CD4-positive, alpha-beta T cell (primary cell): Measurements from ENCODE around the gene NTRK1. TPM values are rescaled to one million over a fixed set of nuclear protein-coding genes. Genes with fewer than 3 reads are reported as not detected.

Source experiments
- ATAC-seq: fragments of 200-7000 bp; cut with Tn5 transposase; one replicate; pipeline ENCODE4 v1.10.0; 2022; ENCODE audit warnings: mild to moderate bottlenecking; ENCODE audit not compliant: poor library complexity
- CTCF ChIA-PET: fragments of 350-600 bp; sonication (Branson Sonifier 250); formaldehyde crosslinking; loops from one replicate; lab custom pipeline; 2021; ENCODE audit warnings: antibody characterized with exemption, inconsistent platforms; lab: Charles Lee
- POLR2A ChIA-PET: fragments of 350-600 bp; sonication (Branson Sonifier 250); formaldehyde crosslinking; loops from one replicate; lab custom pipeline; 2021; ENCODE audit warnings: antibody characterized with exemption, inconsistent platforms; lab: Charles Lee
- DNase-seq, 14 experiments: peaks; one replicate each; pipeline ENCODE4 v3.0.0-alpha.2; 2013 to 2020; ENCODE audit warnings: mixed read lengths in 2 of 14
- H3K27ac ChIP-seq, 2 donors: one replicate each; pipeline versions ENCODE4 v1.5.1 to v1.7.0; 2013; ENCODE audit warnings: low read length in 2 of 2, low read depth in 1 of 2, mild to moderate bottlenecking in 1 of 2
- H3K27me3 ChIP-seq, 2 experiments: 1 replicate in 1 of 2; 2 replicates in 1 of 2; pipeline versions ENCODE4 v1.6.1 to v1.7.0; 2013; ENCODE audit warnings: low read length in 2 of 2, control low read depth in 1 of 2, mild to moderate bottlenecking in 1 of 2, moderate library complexity in 1 of 2; ENCODE audit not compliant: insufficient read depth in 2 of 2, control insufficient read depth in 1 of 2
- H3K36me3 ChIP-seq: one replicate; pipeline ENCODE4 v1.6.1; 2013; ENCODE audit warnings: low read length, control low read depth; ENCODE audit not compliant: insufficient read depth
- H3K4me1 ChIP-seq: one replicate; pipeline ENCODE4 v1.6.1; 2013; ENCODE audit warnings: low read length, control low read depth; ENCODE audit not compliant: insufficient read depth
- H3K4me3 ChIP-seq: one replicate; pipeline ENCODE4 v1.5.1; 2013; ENCODE audit warnings: mild to moderate bottlenecking, low read length, moderate library complexity
- H3K9me3 ChIP-seq, 2 experiments: 1 replicate in 1 of 2; 2 replicates in 1 of 2; pipeline versions ENCODE4 v1.6.1 to v1.7.0; 2013; ENCODE audit warnings: low read length in 2 of 2, mild to moderate bottlenecking in 2 of 2, control low read depth in 1 of 2, moderate library complexity in 1 of 2; ENCODE audit not compliant: control insufficient read depth in 1 of 2, insufficient read depth in 1 of 2
- H3K27ac Mint-ChIP-seq: one replicate; pipeline ENCODE4 v1.8.0; 2020; ENCODE audit warnings: mixed read lengths
- H3K27me3 Mint-ChIP-seq: one replicate; pipeline ENCODE4 v1.8.0; 2021; ENCODE audit warnings: mixed read lengths
- H3K36me3 Mint-ChIP-seq: one replicate; pipeline ENCODE4 v1.8.0; 2021; ENCODE audit warnings: low read depth, mixed read lengths
- H3K4me1 Mint-ChIP-seq: one replicate; pipeline ENCODE4 v1.8.0; 2021; ENCODE audit warnings: low read depth, mixed read lengths
- H3K4me3 Mint-ChIP-seq: one replicate; pipeline ENCODE4 v1.8.0; 2020; ENCODE audit warnings: mild to moderate bottlenecking, mixed read lengths
- H3K9me3 Mint-ChIP-seq: one replicate; pipeline ENCODE4 v1.8.0; 2020; ENCODE audit warnings: mixed read lengths
- CTCF ChIP-seq: fragments of 200-600 bp; IDR thresholded peaks from one replicate; pipeline ENCODE4 v1.8.0; 2022; ENCODE audit warnings: antibody characterized with exemption, mild to moderate bottlenecking
- intact Hi-C, 2 experiments: fragments of 100-400 bp; cut with DNase I in 1 of 2; cut with micrococcal nuclease in 1 of 2; formaldehyde crosslinking; loops; one replicate each; pipeline versions ENCODE4 v1.15.1 to v1.9.0; 2023 to 2025; cut with DNase I, micrococcal nuclease
- total RNA-seq, 174 experiments: library from RNA in 2 of 174; stranded (reverse) in 2 of 174; gene quantifications; one replicate each; pipeline ENCODE4 v1.2.3 and lab custom pipeline; 2021 to 2026

Gene NTRK1
- total RNA-seq, 2 experiments from 2014 or later = 0.42 to 0.52 TPM

GRCh38 chr1:156921053-156921529 is 60.4 kb downstream of the NTRK1 start:
- POLR2A ChIA-PET = no interaction called here
- peaks cover 54 to 68% of the 10 kb centered on the region in 2 experiments for H3K27me3 ChIP-seq

DNA sequence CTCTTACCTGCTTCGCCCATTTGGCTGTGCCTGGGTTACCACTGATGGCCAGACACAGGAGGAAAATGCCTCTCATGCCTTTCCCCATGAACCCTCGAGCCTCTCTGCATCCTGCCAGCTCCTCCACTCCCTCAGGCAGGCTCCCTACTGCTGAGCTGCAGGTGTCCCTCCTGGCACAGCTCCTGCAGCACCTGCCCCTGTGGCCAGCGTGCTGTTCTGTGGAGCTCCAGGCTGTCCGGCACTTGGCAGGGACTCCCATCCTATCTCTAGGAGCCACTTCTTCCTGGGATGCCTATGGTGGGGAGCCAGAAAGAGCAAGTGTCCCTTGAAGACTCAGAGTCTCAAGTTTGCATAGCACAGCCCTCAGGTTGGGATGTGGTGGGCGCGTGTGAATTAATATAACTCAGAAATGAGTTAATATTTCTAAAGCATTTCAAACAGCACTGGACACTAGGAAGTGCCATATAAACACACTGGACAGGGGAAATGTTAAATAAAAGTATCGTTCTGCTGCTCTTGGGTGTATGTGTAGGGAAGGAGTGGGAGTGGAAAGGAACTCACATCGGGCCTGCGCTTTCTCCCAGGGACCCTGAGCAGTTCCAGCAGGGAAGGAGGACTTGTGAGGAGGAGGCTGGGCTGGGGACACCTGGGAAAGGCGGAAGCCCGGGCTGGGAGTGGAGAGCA is 62.5 kb downstream of the NTRK1 start:
- no peak for TF ChIP-seq CTCF
- H3K36me3 Mint-ChIP-seq = no peaks in the 10 kb centered on the region
- Histone ChIP-seq H3K4me1 (peaks cover 33% of the 10 kb centered on the region), H3K36me3 (no peaks in the 10 kb centered on the region), H3K9me3 (peaks cover 0 to 23% of the 10 kb centered on the region in 2 experiments), H3K27ac (no peak overlapping the region), H3K4me3 (no peak overlapping the region), H3K27me3 (peaks cover 65 to 83% of the 10 kb centered on the region in 2 experiments)
- no peak overlapping the region for H3K27ac Mint-ChIP-seq
- CTCF ChIA-PET = no interaction called here
- H3K27me3 Mint-ChIP-seq = peaks cover 94% of the 10 kb centered on the region
- POLR2A ChIA-PET = no interaction called here
- no peaks in the 10 kb centered on the region for H3K9me3 Mint-ChIP-seq
- intact Hi-C loops = loop anchor here in 1 of 2 experiments (10.0 kb wide), 1 partner anchor 238 kb away; no protein-coding TSS in a partner anchor
- DNase-seq = no peak
- H3K4me1 Mint-ChIP-seq = peaks cover 36% of the 10 kb centered on the region
- peak overlapping the region; percentile 6 for H3K4me3 Mint-ChIP-seq
- ATAC-seq = no peak

More at GRCh38 chr1:156921053-156921529, 60.4 kb downstream of the NTRK1 start:
- TF ChIP-seq CTCF = no peak
- Mint-ChIP-seq H3K4me1 (peaks cover 25% of the 10 kb centered on the region), H3K27ac (no peak overlapping the region), H3K27me3 (peaks cover 88% of the 10 kb centered on the region), H3K9me3 (no peaks in the 10 kb centered on the region), H3K36me3 (no peaks in the 10 kb centered on the region), H3K4me3 (no peak overlapping the region)
- no peak for ATAC-seq
- Histone ChIP-seq H3K4me3 (no peak overlapping the region), H3K27ac (no peak overlapping the region), H3K4me1 (peaks cover 21% of the 10 kb centered on the region), H3K36me3 (no peaks in the 10 kb centered on the region), H3K9me3 (peaks cover 0 to 14% of the 10 kb centered on the region in 2 experiments)
- DNase-seq = no peak
- CTCF ChIA-PET = no interaction called here
- intact Hi-C loops = loop anchor here in 1 of 2 experiments (10.0 kb wide), 1 partner anchor 236 kb away; no protein-coding TSS in a partner anchor

DNA sequence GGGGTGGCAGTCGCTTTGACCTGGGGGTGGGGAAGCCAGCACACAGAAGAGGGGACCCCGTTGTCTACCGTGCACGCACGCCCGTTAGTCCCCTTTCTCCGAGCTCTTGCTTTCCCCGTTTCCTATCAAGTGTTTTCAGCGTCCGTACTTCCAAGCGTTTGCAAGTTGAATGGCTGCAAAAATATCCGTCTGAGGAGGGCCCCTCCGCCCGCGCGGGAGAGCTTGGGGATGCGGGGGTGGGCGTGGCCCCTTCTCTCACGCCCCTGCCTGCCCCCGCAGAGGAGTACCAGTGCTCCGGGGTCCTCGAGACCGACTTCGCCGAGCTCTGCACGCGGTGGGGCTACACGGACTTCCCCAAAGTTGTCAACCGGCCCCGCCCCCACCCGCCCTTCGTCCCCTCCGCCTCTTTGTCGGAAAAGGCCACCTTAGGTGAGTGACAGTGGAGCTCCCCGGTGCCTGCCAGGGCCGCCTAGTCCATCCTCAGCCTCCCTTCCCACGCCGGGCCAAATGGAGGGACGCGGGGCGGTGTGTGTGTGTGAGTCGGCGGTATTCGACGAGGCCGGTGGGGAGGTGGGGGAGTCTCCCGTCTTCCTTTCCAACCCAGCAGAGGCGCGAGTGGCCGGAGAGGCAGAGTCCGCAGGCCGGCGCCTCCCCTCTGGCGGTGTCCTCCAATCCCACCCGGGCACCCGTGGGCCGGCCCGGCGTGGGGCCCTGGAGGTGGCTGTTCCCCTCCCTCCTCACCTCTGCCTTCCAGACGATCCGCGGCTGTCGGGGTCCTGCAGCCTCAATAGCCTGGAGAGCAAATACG is 63.2 kb downstream of the NTRK1 start:
- H3K4me1 ChIP-seq = peaks cover 33% of the 10 kb centered on the region
- no peak overlapping the region for H3K27ac ChIP-seq
- H3K4me3 ChIP-seq = no peak overlapping the region
- no peaks in the 10 kb centered on the region for H3K36me3 ChIP-seq
- no peak for TF ChIP-seq CTCF
- ChIA-PET POLR2A (no interaction called here), CTCF (no interaction called here)
- peaks cover 96% of the 10 kb centered on the region for H3K27me3 Mint-ChIP-seq
- DNase-seq (peak in 2 of 14 experiments; percentile 18 to 31), ATAC-seq (no peak)
- H3K36me3 Mint-ChIP-seq = no peaks in the 10 kb centered on the region
- peaks cover 66 to 91% of the 10 kb centered on the region in 2 experiments for H3K27me3 ChIP-seq
- peaks cover 0 to 23% of the 10 kb centered on the region in 2 experiments for H3K9me3 ChIP-seq
- H3K4me3 Mint-ChIP-seq = no peak overlapping the region
- H3K4me1 Mint-ChIP-seq = peaks cover 38% of the 10 kb centered on the region
- intact Hi-C loops = loop anchor here in 1 of 2 experiments (10.0 kb wide), 1 partner anchor 239 kb away; no protein-coding TSS in a partner anchor
- H3K9me3 Mint-ChIP-seq = no peaks in the 10 kb centered on the region
- H3K27ac Mint-ChIP-seq = no peak overlapping the region
